ENCODE measurements around the gene LCE1B. TPM values are rescaled to one million over a fixed set of nuclear protein-coding genes. Genes with fewer than 3 reads are reported as not detected.

The LCE1B gene
- not detected for total RNA-seq

- no peak for DNase-seq (ENCODE audit: low spot score)
These were observed at the start of gene LCE1B for GRCh38 chr1:152811671-152812070. Gene LCE1B, plus strand, starts transcription at chr1:152811971. Its CDS starts 476 bp downstream, at chr1:152812447.

- no peak for DNase-seq (ENCODE audit: low spot score)
These were observed 42.8 kb upstream of the LCE1B start for GRCh38 chr1:152768847-152769533.

GRCh38 chr1:152770411-152770810 lies 41.4 kb upstream of the LCE1B start:
- DNase-seq (ENCODE audit: low spot score): no peak

- no peak for DNase-seq (ENCODE audit: low spot score)
These were observed 36.9 kb upstream of the LCE1B start, which contains the start of gene LCE1F for GRCh38 chr1:152774875-152775274. Gene LCE1F, plus strand, starts transcription at chr1:152775140. Its CDS starts 1,232 bp downstream, at chr1:152776372.

- no peak for DNase-seq (ENCODE audit: low spot score)
These were observed 35.4 kb upstream of the LCE1B start for GRCh38 chr1:152776361-152776760.

- no peak for DNase-seq (ENCODE audit: low spot score)
These were observed 34.1 kb upstream of the LCE1B start for GRCh38 chr1:152777510-152778137.

GRCh38 chr1:152783095-152783494 lies 28.7 kb upstream of the LCE1B start:
- DNase-seq (ENCODE audit: low spot score): no peak

- no peak for DNase-seq (ENCODE audit: low spot score)
These were observed 25.7 kb upstream of the LCE1B start, which contains the start of gene LCE1E for GRCh38 chr1:152786077-152786476. Gene LCE1E, plus strand, starts transcription at chr1:152786257. Its CDS starts 1,043 bp downstream, at chr1:152787300.

GRCh38 chr1:152795686-152796085 lies 16.1 kb upstream of the LCE1B start:
- no peak for DNase-seq (ENCODE audit: low spot score)

GRCh38 chr1:152796421-152796820 lies 15.3 kb upstream of the LCE1B start, which contains the start of gene LCE1D:
Gene LCE1D, plus strand, starts transcription at chr1:152796721. Its CDS starts 1,074 bp downstream, at chr1:152797795.
- DNase-seq (ENCODE audit: low spot score): no peak

GRCh38 chr1:152801333-152801732 lies 10.4 kb upstream of the LCE1B start:
- no peak for DNase-seq (ENCODE audit: low spot score)

- DNase-seq (ENCODE audit: low spot score): no peak
These were observed 5.2 kb upstream of the LCE1B start, which contains the start of gene LCE1C for GRCh38 chr1:152806576-152806975. Gene LCE1C, minus strand, starts transcription at chr1:152806651. Its CDS starts 1,173 bp downstream, at chr1:152805478.

GRCh38 chr1:152811050-152811449 lies 721 bp upstream of the LCE1B start:
- no peak for DNase-seq (ENCODE audit: low spot score)

GRCh38 chr1:152817309-152817708 lies 5.5 kb downstream of the LCE1B start:
- DNase-seq (ENCODE audit: low spot score): no peak

GRCh38 chr1:152823294-152823693 lies 11.5 kb downstream of the LCE1B start:
- no peak for DNase-seq (ENCODE audit: low spot score)

- no peak for DNase-seq (ENCODE audit: low spot score)
These were observed 13.2 kb downstream of the LCE1B start for GRCh38 chr1:152824964-152825363.

- DNase-seq (ENCODE audit: low spot score): no peak
These were observed 15.4 kb downstream of the LCE1B start, which contains the start of gene LCE1A for GRCh38 chr1:152827173-152827572. Gene LCE1A, plus strand, starts transcription at chr1:152827473. Its CDS starts 0 bp downstream, at chr1:152827473.

- no peak for DNase-seq (ENCODE audit: low spot score)
These were observed 25.1 kb downstream of the LCE1B start for GRCh38 chr1:152836870-152837269.

GRCh38 chr1:152842556-152842955 lies 30.8 kb downstream of the LCE1B start, which contains the start of gene LCE6A:
Gene LCE6A, plus strand, starts transcription at chr1:152842856. Its CDS starts 665 bp downstream, at chr1:152843521.
- no peak for DNase-seq (ENCODE audit: low spot score)

- DNase-seq (ENCODE audit: low spot score): no peak
These were observed 43.9 kb downstream of the LCE1B start for GRCh38 chr1:152855661-152856060.

GRCh38 chr1:152858062-152858461 lies 46.3 kb downstream of the LCE1B start:
- no peak for DNase-seq (ENCODE audit: low spot score)

- DNase-seq (ENCODE audit: low spot score): no peak
These were observed 47.9 kb downstream of the LCE1B start, which contains the start of gene LCE7A for GRCh38 chr1:152859696-152860095. Gene LCE7A, plus strand, starts transcription at chr1:152859996. Its CDS starts 702 bp downstream, at chr1:152860698.

- no peak for DNase-seq (ENCODE audit: low spot score)
These were observed 48.4 kb downstream of the LCE1B start for GRCh38 chr1:152860129-152860528.
